ENCODE data around the gene ALDOB. TPM values are rescaled to one million over a fixed set of nuclear protein-coding genes. Genes with fewer than 3 reads are reported as not detected.
A peak's percentile ranks its signal among the peaks of the same experiment; 100 is the strongest.
"Not testable (repeated sequence)": the region's sequence is repeated elsewhere in the genome, so short reads cannot be mapped to it uniquely, and the experiment has no call there.

ALDOB gene
- polyA plus RNA-seq, 3 donors from 2014 or later, result not detected

- no peak overlapping the region for H3K4me3 Mint-ChIP-seq
- DNase-seq, result no peak
- H3K36me3 Mint-ChIP-seq, result peaks cover 79 to 82% (median 80%) of the 10 kb centered on the region in 3 donors
- H3K27ac Mint-ChIP-seq, result no peak overlapping the region
- H3K27me3 Mint-ChIP-seq (ENCODE audit: low read depth in 3 of 3), result peaks cover 0 to under 1% (median 0%) of the 10 kb centered on the region in 3 donors
- H3K4me1 Mint-ChIP-seq, result peaks cover 32 to 48% of the 10 kb centered on the region in 2 donors
- H3K9me3 Mint-ChIP-seq, result peaks cover 34 to 40% (median 37%) of the 10 kb centered on the region in 6 donors
Measured at GRCh38 chr9:101403516-101404285, 31.9 kb downstream of the ALDOB start.

GRCh38 chr9:101400120-101400519 lies 35.5 kb downstream of the ALDOB start:
- DNase-seq, result no peak
- Mint-ChIP-seq H3K27ac (peak overlapping the region; percentile 8 to 87 (median 68)), H3K4me1 (peaks cover 63 to 83% of the 10 kb centered on the region in 2 donors), H3K9me3 (peaks cover 2 to 9% (median 6%) of the 10 kb centered on the region in 6 donors), H3K27me3 (ENCODE audit: low read depth in 3 of 3) (peaks cover 3 to 5% (median 4%) of the 10 kb centered on the region in 3 donors), H3K4me3 (peak overlapping the region; percentile 50 to 100 (median 65)), H3K36me3 (peaks cover 45 to 47% (median 46%) of the 10 kb centered on the region in 3 donors)

GRCh38 chr9:101399643-101399970 lies 36.0 kb downstream of the ALDOB start:
- Mint-ChIP-seq H3K9me3 (peaks cover 0 to 4% (median 1%) of the 10 kb centered on the region in 6 donors), H3K27ac (peak overlapping the region; percentile 99 to 100 (median 100)), H3K27me3 (ENCODE audit: low read depth in 3 of 3) (peaks cover 3 to 7% (median 4%) of the 10 kb centered on the region in 3 donors), H3K4me1 (peaks cover 66 to 88% of the 10 kb centered on the region in 2 donors), H3K4me3 (peak overlapping the region; percentile 98 to 100 (median 100)), H3K36me3 (peaks cover 43 to 47% (median 45%) of the 10 kb centered on the region in 3 donors)
- DNase-seq, result no peak

DNA sequence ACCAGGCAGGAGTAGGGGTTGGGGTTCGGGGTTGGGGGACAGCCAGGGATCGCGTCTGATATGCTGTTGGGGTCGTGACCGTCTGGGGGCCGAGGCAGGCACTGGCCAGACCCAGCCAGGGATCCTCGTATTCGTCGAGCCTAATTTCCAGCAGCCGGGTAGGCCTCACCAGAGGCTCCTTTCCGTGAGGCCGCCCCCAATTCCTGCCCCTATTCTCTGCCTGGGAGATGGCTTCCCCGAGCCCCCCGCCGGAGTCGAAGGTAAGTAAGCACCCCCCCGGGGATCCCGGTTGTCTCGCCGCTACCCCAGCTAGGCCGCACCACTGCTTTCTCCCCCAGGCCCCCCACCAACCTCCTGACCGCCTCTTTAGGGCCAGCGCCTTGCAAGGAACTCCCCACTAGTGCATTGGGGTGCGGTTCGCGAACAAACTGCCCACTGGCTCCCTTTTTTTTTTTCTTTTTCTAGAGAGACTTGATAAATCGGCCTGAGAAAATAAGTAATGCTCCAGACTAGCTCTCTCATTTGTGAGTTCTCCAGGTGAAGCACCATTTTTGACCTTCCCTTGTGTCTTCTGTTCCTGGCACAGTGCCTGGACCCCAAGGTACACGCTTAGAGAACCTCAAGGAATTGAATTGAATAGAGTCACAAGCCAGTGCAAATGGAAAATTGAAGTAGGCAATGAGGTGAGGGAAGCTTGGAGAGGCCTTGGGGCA lies 36.5 kb downstream of the ALDOB start:
- H3K36me3 Mint-ChIP-seq, result peaks cover 40 to 46% (median 42%) of the 10 kb centered on the region in 3 donors
- H3K9me3 Mint-ChIP-seq, result peaks cover 0 to 3% (median 0%) of the 10 kb centered on the region in 6 donors
- H3K27me3 Mint-ChIP-seq (ENCODE audit: low read depth in 3 of 3), result peaks cover 3 to 7% (median 4%) of the 10 kb centered on the region in 3 donors
- peak overlapping the region; percentile 99 to 100 (median 100) for H3K27ac Mint-ChIP-seq
- peak overlapping the region; percentile 98 to 100 (median 100) for H3K4me3 Mint-ChIP-seq
- peaks cover 70 to 94% of the 10 kb centered on the region in 2 donors for H3K4me1 Mint-ChIP-seq
- no peak for DNase-seq

DNA sequence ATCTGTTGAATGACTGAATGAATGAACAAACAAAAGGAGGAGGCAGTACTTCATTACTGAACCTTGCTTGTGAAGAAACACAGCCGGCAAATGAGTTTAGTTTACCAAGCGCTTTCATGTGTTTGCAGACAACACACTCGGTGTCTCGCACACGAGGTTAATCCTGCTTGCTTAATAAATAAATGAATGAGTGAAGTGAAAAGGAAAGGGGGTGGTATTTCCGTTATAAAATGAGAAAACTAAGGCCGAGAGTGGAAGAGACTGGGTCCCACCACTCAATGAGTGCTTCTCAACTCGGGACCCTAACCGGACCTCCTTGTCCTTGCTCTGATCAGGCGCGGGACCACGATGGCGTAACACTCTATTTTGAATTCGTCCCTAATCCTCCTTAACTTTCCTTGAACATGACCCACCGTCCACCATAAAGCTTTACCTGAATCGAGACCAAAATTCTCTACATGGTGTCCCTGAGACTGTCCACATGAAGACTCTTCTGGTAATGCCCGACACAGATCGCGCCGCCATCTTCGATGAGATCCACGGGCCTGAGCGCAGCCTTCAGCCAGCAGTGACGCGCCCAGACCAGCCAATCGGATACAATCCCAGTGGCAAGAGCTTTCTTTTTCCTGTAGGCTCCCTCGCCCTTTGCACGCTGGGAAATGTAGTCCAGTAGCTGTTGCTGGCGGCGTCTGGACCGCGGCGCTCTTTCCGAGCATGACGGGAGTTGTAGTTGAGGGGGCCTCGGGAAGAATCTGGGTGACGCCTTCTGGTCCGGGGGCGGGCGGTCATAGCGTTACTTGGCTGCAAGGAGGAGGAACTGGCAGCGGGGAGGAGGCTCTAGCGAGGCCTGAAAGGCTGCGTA lies 37.3 kb downstream of the ALDOB start, which contains the start of the genes MRPL50 and ZNF189:
Gene MRPL50, minus strand, starts transcription at position 551 of the 862 bp plus-strand sequence. Its CDS starts 26 bp downstream, at position 525.
Gene ZNF189, plus strand, starts transcription at position 784 of the 862 bp plus-strand sequence. CDS start 306 bp downstream, outside the sequence.
- Mint-ChIP-seq H3K36me3 (peaks cover 32 to 38% (median 34%) of the 10 kb centered on the region in 3 donors), H3K9me3 (no peaks in the 10 kb centered on the region)

GRCh38 chr9:101397746-101398067 lies 37.9 kb downstream of the ALDOB start:
- Mint-ChIP-seq H3K27ac (peak overlapping the region; percentile 99 to 100 (median 100)), H3K36me3 (peaks cover 28 to 35% (median 30%) of the 10 kb centered on the region in 3 donors), H3K9me3 (no peaks in the 10 kb centered on the region), H3K27me3 (ENCODE audit: low read depth in 3 of 3) (peaks cover 3 to 7% (median 4%) of the 10 kb centered on the region in 3 donors), H3K4me1 (peaks cover 69 to 90% of the 10 kb centered on the region in 2 donors), H3K4me3 (peak overlapping the region; percentile 98 to 100 (median 100))
- no peak for DNase-seq

More for the DNA sequence above, 37.3 kb downstream of the ALDOB start, which contains the start of the genes MRPL50 and ZNF189:
- Mint-ChIP-seq H3K27me3 (ENCODE audit: low read depth in 3 of 3) (peaks cover 3 to 7% (median 4%) of the 10 kb centered on the region in 3 donors), H3K4me3 (peak within 1 kb of the TSS; percentile 98 to 100 (median 100)), H3K27ac (peak within 1 kb of the TSS; percentile 99 to 100 (median 100)), H3K4me1 (peaks cover 70 to 90% of the 10 kb centered on the region in 2 donors)
- DNase-seq, result peak; percentile 95 to 96 (median 95)

DNA sequence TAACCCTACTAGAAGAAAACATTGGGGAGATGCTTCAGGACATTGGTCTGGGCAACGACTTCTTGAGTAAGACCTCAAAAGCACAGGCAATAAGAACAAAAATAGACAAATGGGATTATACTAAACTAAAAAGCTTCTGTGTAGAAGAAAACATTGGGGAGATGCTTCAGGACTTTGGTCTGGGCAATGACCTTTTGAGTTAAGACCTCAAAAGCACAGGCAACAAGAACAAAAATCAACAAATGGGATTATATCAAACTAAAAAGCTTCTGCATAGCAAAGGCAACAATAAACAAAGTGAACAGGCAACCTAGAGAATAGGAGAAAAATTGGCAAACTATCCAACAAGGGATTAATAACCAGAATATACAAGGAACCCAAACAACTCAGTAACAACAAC lies 40.9 kb downstream of the ALDOB start:
- Mint-ChIP-seq H3K4me1 (peaks cover 56 to 86% of the 10 kb centered on the region in 2 donors), H3K27me3 (ENCODE audit: low read depth in 3 of 3) (peaks cover 3 to 7% (median 4%) of the 10 kb centered on the region in 3 donors), H3K36me3 (peaks cover 12 to 28% (median 22%) of the 10 kb centered on the region in 3 donors), H3K9me3 (peaks cover 0 to 5% (median 0%) of the 10 kb centered on the region in 6 donors), H3K4me3 (peak overlapping the region in 1 of 5 donors; percentile 1), H3K27ac (peak overlapping the region in 1 of 6 donors; percentile 19)
- no peak for DNase-seq

GRCh38 chr9:101393135-101393534 lies 42.4 kb downstream of the ALDOB start:
- Mint-ChIP-seq H3K36me3 (peaks cover 16 to 30% (median 28%) of the 10 kb centered on the region in 3 donors), H3K4me1 (peaks cover 44 to 74% of the 10 kb centered on the region in 2 donors), H3K27ac (no peak overlapping the region), H3K27me3 (ENCODE audit: low read depth in 3 of 3) (peaks cover 0 to 3% (median 0%) of the 10 kb centered on the region in 3 donors), H3K9me3 (peaks cover 0 to 5% (median 0%) of the 10 kb centered on the region in 6 donors), H3K4me3 (peak overlapping the region in 1 of 5 donors; percentile 15)
- DNase-seq, result no peak

GRCh38 chr9:101388507-101388993 lies 47.0 kb downstream of the ALDOB start:
- Mint-ChIP-seq H3K9me3 (peaks cover 6 to 14% (median 11%) of the 10 kb centered on the region in 6 donors), H3K27me3 (ENCODE audit: low read depth in 3 of 3) (no peaks in the 10 kb centered on the region), H3K36me3 (peaks cover 13 to 40% (median 34%) of the 10 kb centered on the region in 3 donors), H3K4me3 (no peak overlapping the region), H3K4me1 (peaks cover 16 to 32% of the 10 kb centered on the region in 2 donors), H3K27ac (peak overlapping the region in 1 of 6 donors; percentile 83)
- no peak for DNase-seq

- H3K4me1 Mint-ChIP-seq, result peaks cover 14 to 26% of the 10 kb centered on the region in 2 donors
- no peak overlapping the region for H3K4me3 Mint-ChIP-seq
- H3K9me3 Mint-ChIP-seq, result peaks cover 6 to 14% (median 11%) of the 10 kb centered on the region in 6 donors
- H3K36me3 Mint-ChIP-seq, result peaks cover 13 to 39% (median 36%) of the 10 kb centered on the region in 3 donors
- no peak for DNase-seq
- H3K27ac Mint-ChIP-seq, result peak overlapping the region in 5 of 6 donors; percentile 17 to 83 (median 49)
- H3K27me3 Mint-ChIP-seq (ENCODE audit: low read depth in 3 of 3), result no peaks in the 10 kb centered on the region
Measured at GRCh38 chr9:101387871-101388506, 47.6 kb downstream of the ALDOB start.

DNA sequence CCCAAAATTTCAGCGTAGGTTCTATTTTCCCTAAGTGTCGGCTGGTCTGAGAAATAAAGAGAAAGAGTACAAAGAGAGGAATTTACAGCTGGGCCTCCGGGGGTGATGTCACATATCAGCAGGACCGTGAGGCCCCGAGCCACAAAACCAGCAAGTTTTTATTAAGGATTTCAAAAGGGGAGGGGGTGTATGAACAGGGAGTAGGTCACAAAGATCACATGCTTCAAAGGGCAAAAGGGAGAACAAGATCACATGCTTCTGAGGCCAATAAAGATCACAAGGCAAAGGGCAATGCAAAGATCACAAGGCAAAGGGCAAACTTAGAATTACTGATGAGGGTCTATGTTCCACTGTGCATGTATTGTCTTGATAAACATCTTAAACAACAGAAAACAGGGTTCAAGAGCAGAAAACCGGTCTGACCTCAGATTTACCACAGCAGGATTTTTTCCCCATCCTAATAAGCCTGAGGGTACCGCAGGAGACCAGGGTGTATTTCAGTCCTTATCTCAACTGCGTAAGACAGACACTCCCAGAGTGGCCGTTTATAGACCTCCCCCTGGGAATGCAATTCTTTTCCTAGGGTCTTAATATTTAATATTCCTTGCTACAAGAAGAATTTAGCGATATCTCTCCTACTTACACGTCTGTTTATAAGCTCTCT lies 50.6 kb downstream of the ALDOB start, which contains the start of gene BAAT:
Gene BAAT, minus strand, starts transcription at position 134 of the 664 bp plus-strand sequence. CDS start 13,602 bp downstream, outside the sequence.
- Mint-ChIP-seq H3K9me3 (peaks cover 5 to 14% (median 11%) of the 10 kb centered on the region in 6 donors), H3K27ac (peak within 1 kb of the TSS in 1 of 6 donors; percentile 23), H3K36me3 (peaks cover 9 to 23% (median 18%) of the 10 kb centered on the region in 3 donors)
- not testable (repeated sequence) for H3K4me1 Mint-ChIP-seq; H3K27me3 Mint-ChIP-seq (ENCODE audit: low read depth in 3 of 3); DNase-seq; H3K4me3 Mint-ChIP-seq

Measured in immature natural killer cell (primary cell).